Body of pancreas (tissue), 4 donors: ENCODE results near the gene CKLF.

Experiments used
- POLR2A ChIP-seq, 3 donors: fragments of 450-650 bp; IDR thresholded peaks; one replicate each; pipeline ENCODE4 v1.6.1; 2016; ENCODE audit warnings: antibody characterized with exemption in 3 of 3, mild to moderate bottlenecking in 2 of 3
- TF ChIP-seq, protein P1 (sequence below), 7 experiments: fragments of 450-650 bp in 4 of 7; fragments of 200-600 bp in 3 of 7; sonication (generic) in 3 of 7; IDR thresholded peaks; one replicate each; pipeline ENCODE4 v1.5.1; 2016 to 2019; ENCODE audit warnings: antibody characterized with exemption in 7 of 7

- TF ChIP-seq, protein P1, sequence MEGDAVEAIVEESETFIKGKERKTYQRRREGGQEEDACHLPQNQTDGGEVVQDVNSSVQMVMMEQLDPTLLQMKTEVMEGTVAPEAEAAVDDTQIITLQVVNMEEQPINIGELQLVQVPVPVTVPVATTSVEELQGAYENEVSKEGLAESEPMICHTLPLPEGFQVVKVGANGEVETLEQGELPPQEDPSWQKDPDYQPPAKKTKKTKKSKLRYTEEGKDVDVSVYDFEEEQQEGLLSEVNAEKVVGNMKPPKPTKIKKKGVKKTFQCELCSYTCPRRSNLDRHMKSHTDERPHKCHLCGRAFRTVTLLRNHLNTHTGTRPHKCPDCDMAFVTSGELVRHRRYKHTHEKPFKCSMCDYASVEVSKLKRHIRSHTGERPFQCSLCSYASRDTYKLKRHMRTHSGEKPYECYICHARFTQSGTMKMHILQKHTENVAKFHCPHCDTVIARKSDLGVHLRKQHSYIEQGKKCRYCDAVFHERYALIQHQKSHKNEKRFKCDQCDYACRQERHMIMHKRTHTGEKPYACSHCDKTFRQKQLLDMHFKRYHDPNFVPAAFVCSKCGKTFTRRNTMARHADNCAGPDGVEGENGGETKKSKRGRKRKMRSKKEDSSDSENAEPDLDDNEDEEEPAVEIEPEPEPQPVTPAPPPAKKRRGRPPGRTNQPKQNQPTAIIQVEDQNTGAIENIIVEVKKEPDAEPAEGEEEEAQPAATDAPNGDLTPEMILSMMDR (IDR thresholded peaks at IDR 0.05), result no peak
- no peak for TF ChIP-seq POLR2A (IDR thresholded peaks at IDR 0.05)
Measured at GRCh38 chr16:66563574-66564334, 11.4 kb downstream of the CKLF start.
